Ureter (tissue), 1 donor: ENCODE data around the gene HTRA2. TPM values are rescaled to one million over a fixed set of nuclear protein-coding genes. Genes with fewer than 3 reads are reported as not detected.
"Not testable (repeated sequence)": the region's sequence is repeated elsewhere in the genome, so short reads cannot be mapped to it uniquely, and the experiment has no call there.

Experiments
- DNase-seq: peaks from one replicate; pipeline ENCODE4 v3.0.0-alpha.2; 2020; ENCODE audit warnings: low spot score
- total RNA-seq: library from RNA; stranded (reverse); gene quantifications from one replicate; pipeline ENCODE4 v1.2.4, GENCODE V29; 2023
- donor health status: DM: yes; HTN: yes; CAD: no.

The HTRA2 gene
- total RNA-seq, 1 donor from 2014 or later: 22.4 TPM

GRCh38 chr2:74561022-74561421, 31.3 kb downstream of the HTRA2 start:
- not testable (repeated sequence) for DNase-seq

DNA sequence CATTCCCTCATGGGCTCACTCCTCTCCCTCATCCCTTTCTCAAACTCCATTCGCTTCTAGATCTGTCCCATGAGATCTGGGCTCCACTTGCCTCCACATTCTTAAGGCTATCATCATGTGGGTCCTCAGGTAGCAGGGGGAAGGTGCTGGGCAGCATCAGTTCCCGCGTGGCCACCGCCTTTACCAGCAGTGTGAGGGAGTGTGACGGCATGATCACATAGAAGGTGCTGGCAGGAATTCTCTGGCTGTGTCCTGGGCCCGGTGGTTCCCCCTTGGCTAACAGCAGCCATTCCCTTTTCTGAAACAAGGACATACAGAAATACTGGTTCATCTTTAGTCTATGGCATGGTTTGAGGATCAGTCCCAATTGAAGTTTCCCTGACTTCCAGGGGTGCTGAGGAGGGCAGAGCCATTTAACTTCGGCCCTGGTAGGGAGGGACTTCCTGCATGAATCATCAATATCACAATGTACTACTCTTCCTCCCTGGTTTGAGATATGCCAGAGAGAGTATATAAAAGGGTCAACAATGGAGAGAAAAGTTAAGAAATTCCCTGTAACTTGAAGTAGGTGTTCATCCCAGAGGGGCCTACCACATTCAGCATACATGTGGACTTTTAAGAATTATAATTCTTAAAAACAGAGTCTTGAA, 32.5 kb downstream of the HTRA2 start:
- no peak for DNase-seq

GRCh38 chr2:74564222-74564621, 34.5 kb downstream of the HTRA2 start:
- no peak for DNase-seq

- no peak for DNase-seq
These were observed 36.5 kb downstream of the HTRA2 start for GRCh38 chr2:74566076-74566753.

GRCh38 chr2:74566754-74567085, 37.0 kb downstream of the HTRA2 start:
- no peak for DNase-seq

GRCh38 chr2:74567881-74568280, 38.1 kb downstream of the HTRA2 start:
- DNase-seq: no peak

- DNase-seq: no peak
These were observed 40.0 kb downstream of the HTRA2 start for GRCh38 chr2:74569686-74570085.

DNA sequence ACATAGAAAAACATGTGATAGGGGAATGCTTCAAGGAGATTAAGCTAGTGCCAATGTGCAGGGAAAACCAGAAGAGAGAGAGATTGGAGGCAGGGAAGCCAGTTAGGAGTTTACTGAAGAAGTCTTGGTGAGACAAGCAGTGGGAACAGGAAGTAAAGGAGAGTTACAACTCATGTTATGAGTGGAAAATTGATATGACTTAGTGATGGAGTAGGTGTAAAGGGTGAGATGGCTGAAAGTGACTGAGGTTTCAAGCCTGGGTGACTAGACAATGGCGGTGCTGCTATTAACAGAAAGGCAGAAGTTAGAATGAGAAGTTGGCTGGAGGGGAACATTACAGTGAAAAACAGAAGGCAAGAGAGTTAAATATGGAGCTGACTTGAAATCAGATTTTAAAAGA, 41.3 kb downstream of the HTRA2 start:
- DNase-seq: no peak

DNA sequence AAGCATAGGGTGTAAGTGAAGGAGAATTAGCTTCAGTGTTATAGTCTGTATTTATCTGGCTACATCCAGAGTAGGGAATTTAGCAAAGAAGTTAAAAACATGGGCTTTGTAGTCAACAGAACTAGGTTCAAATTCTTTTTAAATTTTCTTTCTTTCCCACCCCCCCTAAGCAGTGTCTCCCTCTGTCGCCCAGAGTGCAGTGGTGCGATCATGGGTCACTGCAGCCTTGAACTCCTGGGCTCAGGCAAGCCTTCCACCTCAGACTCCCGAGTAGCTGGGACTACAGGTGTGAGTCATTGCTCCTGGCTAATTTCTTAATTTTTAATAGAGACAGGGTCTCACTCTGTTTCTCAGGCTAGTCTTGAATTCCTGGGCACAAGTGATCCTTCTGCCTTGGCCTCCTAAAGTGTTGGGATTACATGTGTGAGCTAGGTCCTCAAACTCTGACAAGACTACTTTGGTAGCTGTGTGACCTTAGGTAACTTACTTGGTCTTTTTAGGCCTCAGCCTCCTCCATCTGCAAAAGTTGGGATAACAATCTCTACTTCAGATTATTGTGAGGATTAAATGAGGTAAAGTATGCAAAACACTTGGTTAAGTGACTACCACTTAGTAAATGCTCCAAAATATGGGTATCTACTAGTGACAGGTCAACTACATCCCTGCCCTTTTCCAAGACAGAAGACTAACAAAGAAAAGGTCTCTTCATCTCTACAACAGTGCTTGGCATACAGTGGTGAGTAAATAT, 42.6 kb downstream of the HTRA2 start:
- DNase-seq: no peak

DNA sequence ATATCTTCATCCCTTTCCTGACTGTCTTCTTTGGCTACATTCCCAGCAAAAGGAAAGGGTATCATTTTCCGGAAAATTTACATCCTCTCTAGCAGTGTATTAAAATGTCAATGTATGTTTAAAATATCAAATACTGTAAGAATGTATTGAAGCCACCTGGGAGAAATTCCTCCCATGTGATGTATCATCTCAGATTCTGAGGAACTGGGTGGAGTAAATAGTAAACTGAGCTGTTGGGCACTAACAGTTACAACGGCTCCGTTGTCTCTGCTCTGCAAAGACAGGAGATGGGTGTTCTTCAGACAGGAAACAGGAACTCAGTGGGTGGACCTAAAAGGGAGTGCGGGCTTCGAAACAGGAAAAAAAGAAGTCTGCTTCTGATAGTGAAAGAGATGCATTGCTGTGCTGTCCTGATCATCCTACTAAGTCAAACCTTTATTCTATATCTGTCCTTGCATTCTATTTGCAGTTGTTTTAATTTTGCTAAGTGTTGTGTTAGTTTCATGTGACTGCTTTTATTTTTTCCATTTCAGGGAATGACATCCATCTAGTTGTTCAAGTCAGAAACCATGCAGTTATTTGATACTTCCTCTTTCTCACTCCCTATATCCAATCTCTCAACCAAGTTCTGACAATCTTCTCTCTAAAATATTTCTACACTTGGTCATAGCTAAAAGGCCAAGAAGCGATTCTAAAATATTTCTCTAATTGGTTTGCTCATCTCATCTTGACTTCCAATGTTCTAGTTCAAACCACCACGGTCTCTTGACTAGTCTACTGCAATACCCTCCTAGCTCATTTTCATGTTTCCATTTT, 44.2 kb downstream of the HTRA2 start:
- DNase-seq: no peak

- no peak for DNase-seq
These were observed 45.6 kb downstream of the HTRA2 start for GRCh38 chr2:74575320-74575719.

GRCh38 chr2:74576211-74576862, 46.6 kb downstream of the HTRA2 start:
- no peak for DNase-seq

- no peak for DNase-seq
These were observed 47.1 kb downstream of the HTRA2 start for GRCh38 chr2:74576863-74577229.

GRCh38 chr2:74577448-74577847, 47.7 kb downstream of the HTRA2 start:
- DNase-seq: no peak

- DNase-seq: no peak
These were observed 48.7 kb downstream of the HTRA2 start for GRCh38 chr2:74578408-74578807.

DNA sequence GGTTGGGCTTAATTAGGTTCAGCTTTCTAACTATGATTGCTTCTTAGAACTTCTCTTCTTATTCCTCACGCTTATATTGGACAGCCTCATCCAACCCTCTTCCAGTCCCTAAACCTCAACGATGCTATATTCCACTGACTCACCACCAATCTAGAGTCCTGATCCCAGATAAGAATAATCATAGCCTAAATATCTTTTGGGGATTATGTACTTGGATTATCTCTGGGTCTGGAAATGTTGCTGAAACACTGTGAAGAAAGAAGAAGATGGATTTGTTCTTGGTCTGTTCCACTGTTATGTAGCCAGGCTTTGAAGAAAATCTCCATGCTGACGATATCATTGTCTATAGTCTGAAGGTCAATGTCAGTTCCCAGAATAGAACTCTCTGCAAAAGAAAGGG, 51.7 kb downstream of the HTRA2 start:
- DNase-seq: no peak

DNA sequence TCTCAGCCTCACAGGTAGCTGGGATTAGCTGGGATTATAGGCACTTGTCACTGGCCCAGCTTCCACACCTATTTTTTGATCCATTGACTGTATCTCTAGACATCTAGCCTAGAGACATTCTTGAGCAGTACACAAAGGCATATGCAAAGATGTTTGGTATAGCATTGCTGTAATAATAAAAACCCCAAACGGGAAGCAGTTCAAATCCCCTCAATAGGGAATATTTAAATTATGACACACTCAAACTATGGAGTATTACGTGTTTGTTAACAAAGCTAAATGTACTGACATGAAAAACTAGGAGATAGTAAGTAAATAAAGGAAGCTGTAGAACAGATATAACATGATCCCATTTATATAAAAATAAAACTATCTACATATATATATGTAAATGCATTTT, 52.5 kb downstream of the HTRA2 start:
- DNase-seq: no peak

Other genes starting within 250 kb of the HTRA2 start
- 7.2 TPM for gene SLC4A5, start 186.5 kb upstream of the HTRA2 start, total RNA-seq
- 143 TPM for gene DCTN1, start 149.6 kb upstream of the HTRA2 start, total RNA-seq
- gene C2orf81, start 108.3 kb upstream of the HTRA2 start, total RNA-seq: 5.5 TPM
- 11.3 TPM for gene WDR54, start 108.2 kb upstream of the HTRA2 start, total RNA-seq
- gene RTKN, start 88.0 kb upstream of the HTRA2 start, total RNA-seq: 36.4 TPM
- gene INO80B, start 74.8 kb upstream of the HTRA2 start, total RNA-seq: 55.9 TPM
- 100 TPM for gene WBP1, start 71.5 kb upstream of the HTRA2 start, total RNA-seq
- 51.6 TPM for gene MOGS, start 64.6 kb upstream of the HTRA2 start, total RNA-seq
- 71.8 TPM for gene MRPL53, start 57.3 kb upstream of the HTRA2 start, total RNA-seq
- 28.6 TPM for gene CCDC142, start 46.9 kb upstream of the HTRA2 start, total RNA-seq
- gene TTC31, start 46.9 kb upstream of the HTRA2 start, total RNA-seq: 22.5 TPM
- 0.36 TPM for gene LBX2, start 30.3 kb upstream of the HTRA2 start, total RNA-seq
- 46.6 TPM for gene PCGF1, start 22.2 kb upstream of the HTRA2 start, total RNA-seq
- not detected for gene TLX2, start 15.5 kb upstream of the HTRA2 start, total RNA-seq
- gene DQX1, start 3.7 kb upstream of the HTRA2 start, total RNA-seq: 1.4 TPM
- 98.5 TPM for gene AUP1, start 227 bp upstream of the HTRA2 start, total RNA-seq
- 6.4 TPM for gene LOXL3, start 24.0 kb downstream of the HTRA2 start, total RNA-seq
- 11.8 TPM for gene DOK1, start 24.8 kb downstream of the HTRA2 start, total RNA-seq
- 1.4 TPM for gene M1AP, start 118.4 kb downstream of the HTRA2 start, total RNA-seq
- gene SEMA4F, start 124.3 kb downstream of the HTRA2 start, total RNA-seq: 9.1 TPM